ENCODE measurements around the gene PPP1R26. TPM values are rescaled to one million over a fixed set of nuclear protein-coding genes. Genes with fewer than 3 reads are reported as not detected.
"Not testable (repeated sequence)": the region's sequence is repeated elsewhere in the genome, so short reads cannot be mapped to it uniquely, and the experiment has no call there.

PPP1R26 gene
- polyA plus RNA-seq, 1 of the 3 experiments (the other 2 are of a cell fraction) = 20.1 TPM

GRCh38 chr9:135513351-135513846 lies 33.8 kb downstream of the PPP1R26 start:
- DNase-seq = no peak
- Histone ChIP-seq H2AFZ (ENCODE audit: low read depth) (no peak overlapping the region), H3K4me2 (no peak overlapping the region), H3K79me2 (ENCODE audit: insufficient read depth) (no peaks in the 10 kb centered on the region), H3K27ac (ENCODE audit: low read depth in 2 of 2, low read length in 1 of 2) (no peak overlapping the region), H3K9me2 (no peaks in the 10 kb centered on the region), H3K4me1 (ENCODE audit: control insufficient read depth in 1 of 2, insufficient read depth in 2 of 2, low read depth in 1 of 2, low read length in 1 of 2) (no peaks in the 10 kb centered on the region; a peak in 1 of 4 replicates), H3K9me3 (no peaks in the 10 kb centered on the region), H4K20me1 (ENCODE audit: insufficient read depth) (no peaks in the 10 kb centered on the region), H3K36me3 (replicated peaks in 1 of 2; ENCODE audit: control insufficient read depth in 1 of 2, insufficient read depth in 2 of 2, low read length in 1 of 2) (no peaks in the 10 kb centered on the region), H3K27me3 (ENCODE audit: insufficient read depth) (no peaks in the 10 kb centered on the region), H3K4me3 (ENCODE audit: low read depth in 2 of 2, low read length in 1 of 2) (no peak overlapping the region), H3K9ac (no peak overlapping the region), H3F3A (replicated peaks; ENCODE audit: insufficient read depth) (no peaks in the 10 kb centered on the region)
- ChIA-PET CTCF (interaction anchor here (3.2 kb wide), 1 partner anchor 9 kb away, joined by 23 read pairs; no protein-coding TSS in a partner anchor), POLR2A (no interaction called here)
- WGBS (ENCODE audit: low lambda C conversion rate) = 73% methylated on average over 14 of the region's 19 CpGs
- TF ChIP-seq USF1 (IDR thresholded peaks at IDR 0.05; ENCODE audit: borderline replicate concordance, low read depth) = no peak
- no peak for TF ChIP-seq JUND (IDR thresholded peaks at IDR 0.05)
- no peak for TF ChIP-seq ZBTB33 (IDR thresholded peaks at IDR 0.05; ENCODE audit: borderline replicate concordance, low read depth)
- no peak for TF ChIP-seq POLR2AphosphoS5 (IDR thresholded peaks at IDR 0.05; ENCODE audit: low read depth, low read length)
- TF ChIP-seq FOXM1 (IDR thresholded peaks at IDR 0.05; ENCODE audit: low read depth) = no peak
- no peak for TF ChIP-seq RXRA (IDR thresholded peaks at IDR 0.05; ENCODE audit: borderline replicate concordance, low read depth)
- TF ChIP-seq RAD21 (IDR thresholded peaks at IDR 0.05; ENCODE audit: low read length) = no peak
- no peak for TF ChIP-seq NFIC (IDR thresholded peaks at IDR 0.05; ENCODE audit: borderline replicate concordance)
- TF ChIP-seq TCF12 (IDR thresholded peaks at IDR 0.05) = no peak
- TF ChIP-seq MEF2A (IDR thresholded peaks at IDR 0.05; ENCODE audit: borderline replicate concordance, low read depth) = no peak
- TF ChIP-seq FOXJ3 (CRISPR knock-in tag; IDR thresholded peaks at IDR 0.05) = no peak
- no peak for TF ChIP-seq TEAD4 (IDR thresholded peaks at IDR 0.05; ENCODE audit: borderline replicate concordance, insufficient read depth)
- no peak for TF ChIP-seq RCOR1 (IDR thresholded peaks at IDR 0.05; ENCODE audit: low read length)
- no peak for TF ChIP-seq NRF1 (IDR thresholded peaks at IDR 0.05; ENCODE audit: low read depth, low read length)

GRCh38 chr9:135513906-135514305 lies 34.3 kb downstream of the PPP1R26 start:
- DNase-seq; H3K9ac ChIP-seq; H3K4me1 ChIP-seq (ENCODE audit: control insufficient read depth in 1 of 2, insufficient read depth in 2 of 2, low read depth in 1 of 2, low read length in 1 of 2); H3K9me3 ChIP-seq; H3K4me2 ChIP-seq; H4K20me1 ChIP-seq (ENCODE audit: insufficient read depth); H3K9me2 ChIP-seq; H3K36me3 ChIP-seq (replicated peaks in 1 of 2; ENCODE audit: control insufficient read depth in 1 of 2, insufficient read depth in 2 of 2, low read length in 1 of 2); H3F3A ChIP-seq (replicated peaks; ENCODE audit: insufficient read depth); H3K79me2 ChIP-seq (ENCODE audit: insufficient read depth); H3K27ac ChIP-seq (ENCODE audit: low read depth in 2 of 2, low read length in 1 of 2); H2AFZ ChIP-seq (ENCODE audit: low read depth); POLR2A ChIA-PET; H3K4me3 ChIP-seq (ENCODE audit: low read depth in 2 of 2, low read length in 1 of 2); H3K27me3 ChIP-seq (ENCODE audit: insufficient read depth): not testable (repeated sequence)
- CTCF ChIA-PET = interaction anchor here (1.0 to 3.2 kb wide), 2 partner anchors 9 to 12 kb away, joined by 3 to 23 read pairs; no protein-coding TSS in a partner anchor
- 95% methylated on average over 4 of the region's 9 CpGs for WGBS (ENCODE audit: low lambda C conversion rate)
